ENCODE results near the gene GABPB2. TPM values are rescaled to one million over a fixed set of nuclear protein-coding genes. Genes with fewer than 3 reads are reported as not detected.

The GABPB2 gene
- total and polyA plus RNA-seq, 2 of the 13 experiments (the other 11 are each of a cell fraction or from before 2014, with no cell fraction given): 0.09 TPM; not detected in 1

- Histone ChIP-seq H4K20me1 (ENCODE audit: insufficient read depth, low read length) (no peaks in the 10 kb centered on the region), H3K4me2 (ENCODE audit: low read depth, low read length) (no peak overlapping the region), H2AFZ (ENCODE audit: low read length) (no peak overlapping the region), H3K4me3 (replicated peaks in 1 of 3; ENCODE audit: insufficient read depth in 1 of 3, low read depth in 2 of 3, low read length in 3 of 3) (no peak overlapping the region), H3K27me3 (ENCODE audit: control insufficient read depth in 1 of 2, insufficient read depth in 2 of 2, low read length in 2 of 2) (no peaks in the 10 kb centered on the region), H3K9ac (ENCODE audit: insufficient read depth, low read depth, low read length) (no peak overlapping the region), H3K27ac (ENCODE audit: extremely low read length, insufficient read depth, low read length) (no peak overlapping the region), H3K79me2 (ENCODE audit: insufficient read depth, low read length) (no peaks in the 10 kb centered on the region), H3K4me1 (ENCODE audit: insufficient read depth, low read length) (peaks cover 8% of the 10 kb centered on the region), H3K9me3 (ENCODE audit: low read length) (no peaks in the 10 kb centered on the region), H3K36me3 (replicated peaks in 1 of 2; ENCODE audit: control insufficient read depth in 1 of 2, insufficient read depth in 2 of 2, low read length in 2 of 2) (peaks cover 12 to 18% of the 10 kb centered on the region in 2 experiments)
- DNase-seq (ENCODE audit: low spot score) (no peak), FAIRE-seq (no peak), ATAC-seq (no peak)
- no TSS peak for BruUV-seq (replicated peaks)
- intact Hi-C loops (cut with micrococcal nuclease; ENCODE audit: unreplicated experiment): loop anchor here (2.0 kb wide), 1 partner anchor 132 kb away; no protein-coding TSS in a partner anchor
- CTCF ChIA-PET (ENCODE audit: low intra/inter-chr PET ratio, low total read pairs): interaction anchor here (0.9 to 3.6 kb wide), 3 partner anchors 57 to 132 kb away, joined by 3 to 45 read pairs (median 10); no protein-coding TSS in a partner anchor
- WGBS (ENCODE audit: low lambda C conversion rate): 97% methylated on average over 6 of the region's 6 CpGs
- TF ChIP-seq MEIS2 (CRISPR knock-in tag; IDR thresholded peaks at IDR 0.05): no peak
- TF ChIP-seq POLR2A (IDR thresholded peaks at IDR 0.05; ENCODE audit: insufficient read depth in 1 of 2, low read depth in 2 of 2, low read length in 2 of 2): no peak
- TF ChIP-seq FUBP1 (CRISPR knock-in tag; IDR thresholded peaks at IDR 0.05; ENCODE audit: borderline replicate concordance): no peak
- no peak for TF ChIP-seq NFE2 (CRISPR knock-in tag; IDR thresholded peaks at IDR 0.05)
- no peak for TF ChIP-seq NR2F2 (IDR thresholded peaks at IDR 0.05; ENCODE audit: borderline replicate concordance, low read depth)
- no peak for TF ChIP-seq ZBTB7A (CRISPR knock-in tag; IDR thresholded peaks at IDR 0.05)
- no peak for TF ChIP-seq ZFP41 (CRISPR knock-in tag; IDR thresholded peaks at IDR 0.05; ENCODE audit: borderline replicate concordance)
- no peak for TF ChIP-seq DMAP1 (CRISPR knock-in tag; IDR thresholded peaks at IDR 0.05)
- TF ChIP-seq HIVEP1 (CRISPR knock-in tag; IDR thresholded peaks at IDR 0.05): no peak
- no peak for TF ChIP-seq NCOA5 (CRISPR knock-in tag; IDR thresholded peaks at IDR 0.05)
- TF ChIP-seq ZNF296 (CRISPR knock-in tag; conservative IDR thresholded peaks at IDR 0.05): no peak
- no peak for TF ChIP-seq KDM6A (CRISPR knock-in tag; IDR thresholded peaks at IDR 0.05; ENCODE audit: low read depth)
- no peak for TF ChIP-seq CC2D1A (CRISPR knock-in tag; IDR thresholded peaks at IDR 0.05)
- POLR2A ChIA-PET: interaction anchor here (1.1 kb wide), 1 partner anchor 57 kb away, joined by 3 read pairs; no protein-coding TSS in a partner anchor
- in situ Hi-C loops (cut with HindIII; ENCODE audit: extremely low pct_ligation_motif_present, low pct_unique_long_range_greater_than_20kb): loop anchor here (5.0 kb wide), 1 partner anchor 60 kb away; no protein-coding TSS in a partner anchor
Measured at GRCh38 chr1:151157067-151157531, 86.5 kb downstream of the GABPB2 start.
